ENCODE data around the gene SYPL1.

DNA sequence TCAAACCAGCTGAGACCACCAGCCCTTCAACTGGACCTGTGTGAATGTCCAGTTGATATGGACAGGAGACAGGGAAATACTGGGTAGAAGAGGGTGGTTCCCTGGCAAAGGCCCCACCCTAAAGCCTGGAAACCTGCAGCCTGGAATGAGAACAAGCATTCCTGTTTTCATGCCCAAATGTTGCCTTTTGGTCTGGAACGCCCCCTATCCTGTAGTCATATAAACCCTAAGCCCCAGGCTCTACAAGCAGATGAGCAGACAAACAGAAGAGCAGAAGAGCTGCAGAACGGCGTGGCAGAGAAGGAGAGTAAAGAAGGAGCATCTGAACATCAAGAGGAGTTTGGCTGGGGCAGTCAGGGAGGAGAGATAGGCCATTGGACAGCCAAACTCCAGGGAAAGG lies 38.4 kb downstream of the SYPL1 start:
- TF ChIP-seq EZH2 (IDR thresholded peaks at IDR 0.05; ENCODE audit: borderline replicate concordance, insufficient read depth, low read depth, low read length, poor library complexity, severe bottlenecking): no peak
- TF ChIP-seq, protein P1, sequence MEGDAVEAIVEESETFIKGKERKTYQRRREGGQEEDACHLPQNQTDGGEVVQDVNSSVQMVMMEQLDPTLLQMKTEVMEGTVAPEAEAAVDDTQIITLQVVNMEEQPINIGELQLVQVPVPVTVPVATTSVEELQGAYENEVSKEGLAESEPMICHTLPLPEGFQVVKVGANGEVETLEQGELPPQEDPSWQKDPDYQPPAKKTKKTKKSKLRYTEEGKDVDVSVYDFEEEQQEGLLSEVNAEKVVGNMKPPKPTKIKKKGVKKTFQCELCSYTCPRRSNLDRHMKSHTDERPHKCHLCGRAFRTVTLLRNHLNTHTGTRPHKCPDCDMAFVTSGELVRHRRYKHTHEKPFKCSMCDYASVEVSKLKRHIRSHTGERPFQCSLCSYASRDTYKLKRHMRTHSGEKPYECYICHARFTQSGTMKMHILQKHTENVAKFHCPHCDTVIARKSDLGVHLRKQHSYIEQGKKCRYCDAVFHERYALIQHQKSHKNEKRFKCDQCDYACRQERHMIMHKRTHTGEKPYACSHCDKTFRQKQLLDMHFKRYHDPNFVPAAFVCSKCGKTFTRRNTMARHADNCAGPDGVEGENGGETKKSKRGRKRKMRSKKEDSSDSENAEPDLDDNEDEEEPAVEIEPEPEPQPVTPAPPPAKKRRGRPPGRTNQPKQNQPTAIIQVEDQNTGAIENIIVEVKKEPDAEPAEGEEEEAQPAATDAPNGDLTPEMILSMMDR (IDR thresholded peaks at IDR 0.05): no peak

Measured in B cell (primary cell).